H1 (cell line): ENCODE measurements around the gene ZNF311.

Experiments
- ATF2 ChIP-seq: IDR thresholded peaks from 2 replicates; pipeline ENCODE4 v1.6.1; 2012; ENCODE audit warnings: low read length, inconsistent platforms
- CEBPB ChIP-seq: IDR thresholded peaks from 2 replicates; pipeline ENCODE4 v1.6.1; 2012; ENCODE audit warnings: low read depth, low read length
- CTCF ChIP-seq, 3 experiments: IDR thresholded peaks; 1 replicate in 2 of 3; 2 replicates in 1 of 3; pipeline versions ENCODE4 v1.5.1 to v1.6.1; 2011; ENCODE audit warnings: low read length in 3 of 3, mild to moderate bottlenecking in 3 of 3, inconsistent platforms in 2 of 3, low read depth in 1 of 3, moderate library complexity in 1 of 3; ENCODE audit not compliant: insufficient read depth in 1 of 3; ENCODE audit errors: control extremely low read depth in 1 of 3
- EZH2 ChIP-seq: fragments of 200-600 bp; sonication (generic); IDR thresholded peaks from 2 replicates; pipeline ENCODE4 v1.7.1; 2012; ENCODE audit warnings: low read depth, mild to moderate bottlenecking, moderate library complexity, low read length, inconsistent platforms; ENCODE audit not compliant: severe bottlenecking
- JUND ChIP-seq: IDR thresholded peaks from 2 replicates; pipeline ENCODE4 v1.6.1; 2011; ENCODE audit warnings: mild to moderate bottlenecking, improper control_type of control experiment, low read length
- MAX ChIP-seq: IDR thresholded peaks from 2 replicates; pipeline ENCODE4 v1.6.1; 2012; ENCODE audit warnings: inconsistent platforms
- POLR2A ChIP-seq, 2 experiments: IDR thresholded peaks; 1 replicate in 1 of 2; 2 replicates in 1 of 2; pipeline ENCODE4 v1.6.1; 2011; ENCODE audit warnings: low read depth in 2 of 2, low read length in 2 of 2, mild to moderate bottlenecking in 2 of 2; ENCODE audit errors: control extremely low read depth in 1 of 2
- RAD21 ChIP-seq, 2 experiments: IDR thresholded peaks in 1 of 2; conservative IDR thresholded peaks in 1 of 2; 2 replicates each; pipeline ENCODE4 v1.6.1; 2011; ENCODE audit warnings: low read depth in 2 of 2, low read length in 2 of 2, improper control_type of control experiment in 1 of 2, inconsistent platforms in 1 of 2, mild to moderate bottlenecking in 1 of 2, moderate library complexity in 1 of 2
- RBBP5 ChIP-seq: IDR thresholded peaks from 2 replicates; pipeline ENCODE4 v1.7.1; 2012; ENCODE audit warnings: low read depth, mild to moderate bottlenecking, inconsistent platforms, low read length, moderate library complexity, borderline replicate concordance
- SIN3A ChIP-seq, 2 experiments: IDR thresholded peaks in 1 of 2; conservative IDR thresholded peaks in 1 of 2; 2 replicates each; pipeline ENCODE4 v1.6.1; 2011 to 2012; ENCODE audit warnings: low read length in 2 of 2, improper control_type of control experiment in 1 of 2, low read depth in 1 of 2, mild to moderate bottlenecking in 1 of 2
- TAF1 ChIP-seq: IDR thresholded peaks from 2 replicates; pipeline ENCODE4 v1.6.1; 2011; ENCODE audit warnings: mild to moderate bottlenecking, low read depth, low read length
- YY1 ChIP-seq: IDR thresholded peaks from 2 replicates; pipeline ENCODE4 v1.6.1; 2011; ENCODE audit warnings: low read depth, mild to moderate bottlenecking, low read length

- TF ChIP-seq CTCF (IDR thresholded peaks at IDR 0.05; ENCODE audit: control extremely low read depth in 1 of 3, insufficient read depth in 1 of 3, low read depth in 1 of 3, low read length in 3 of 3) (no peak), SIN3A (conservative IDR thresholded peaks at IDR 0.05 in 1 of 2, IDR thresholded peaks at IDR 0.05 in 1 of 2; ENCODE audit: low read depth in 1 of 2, low read length in 2 of 2) (no peak), CEBPB (no peak), RAD21 (IDR thresholded peaks at IDR 0.05 in 1 of 2, conservative IDR thresholded peaks at IDR 0.05 in 1 of 2; ENCODE audit: low read depth in 2 of 2, low read length in 2 of 2) (no peak), JUND (no peak), POLR2A (IDR thresholded peaks at IDR 0.05; ENCODE audit: control extremely low read depth in 1 of 2, low read depth in 2 of 2, low read length in 2 of 2) (no peak), RBBP5 (no peak), MAX (no peak), ATF2 (no peak), TAF1 (no peak), YY1 (no peak), EZH2 (no peak)
Observed at GRCh38 chr6:28978133-28978491, 27.0 kb downstream of the ZNF311 start.
